Tibial nerve (tissue), 4 donors: Measurements from ENCODE around the gene HSD17B4. TPM values are rescaled to one million over a fixed set of nuclear protein-coding genes. Genes with fewer than 3 reads are reported as not detected.

Experiments used
- DNase-seq, 2 donors: peaks; one replicate each; pipeline ENCODE4 v3.0.0-alpha.2; 2019; ENCODE audit warnings: low spot score in 2 of 2
- H3K27ac ChIP-seq, 4 donors: fragments of 200-600 bp; sonication (generic) in 3 of 4; one replicate each; pipeline ENCODE4 v1.5.1; 2017 to 2019; ENCODE audit warnings: mild to moderate bottlenecking in 1 of 4
- H3K27me3 ChIP-seq, 2 donors: fragments of 200-600 bp; sonication (generic) in 1 of 2; one replicate each; pipeline versions ENCODE4 v1.5.1 to v1.6.0; 2017 to 2019
- H3K36me3 ChIP-seq, 3 donors: fragments of 200-600 bp; sonication (generic); one replicate each; pipeline ENCODE4 v1.5.1; 2018 to 2019
- H3K4me1 ChIP-seq, 4 donors: fragments of 200-600 bp; sonication (generic) in 3 of 4; one replicate each; pipeline ENCODE4 v1.5.1; 2017 to 2019
- H3K4me3 ChIP-seq, 4 donors: fragments of 200-600 bp; sonication (generic) in 3 of 4; one replicate each; pipeline ENCODE4 v1.5.1; 2017 to 2019; ENCODE audit warnings: mild to moderate bottlenecking in 1 of 4, moderate library complexity in 1 of 4
- H3K9me3 ChIP-seq, 4 donors: fragments of 200-600 bp; sonication (generic) in 3 of 4; one replicate each; pipeline ENCODE4 v1.5.1; 2017 to 2019
- CTCF ChIP-seq, 5 experiments: fragments of 200-600 bp in 3 of 5; fragments of 450-650 bp in 2 of 5; sonication (generic) in 3 of 5; IDR thresholded peaks; one replicate each; pipeline ENCODE4 v1.5.1; 2016 to 2019; ENCODE audit warnings: antibody characterized with exemption in 5 of 5, mild to moderate bottlenecking in 3 of 5, moderate library complexity in 2 of 5
- EP300 ChIP-seq, 2 donors: sonication (generic); formaldehyde crosslinking; IDR thresholded peaks; one replicate each; pipeline ENCODE4 v1.6.1; 2017; ENCODE audit warnings: antibody characterized with exemption in 2 of 2, mild to moderate bottlenecking in 1 of 2
- POLR2A ChIP-seq, 2 donors: fragments of 450-650 bp; IDR thresholded peaks; one replicate each; pipeline ENCODE4 v1.6.1; 2017; ENCODE audit warnings: antibody characterized with exemption in 2 of 2, mild to moderate bottlenecking in 2 of 2, moderate library complexity in 2 of 2
- WGBS, 2 donors: methylation state at CpG; one replicate each; pipeline ENCODE4 v1.1.5; 2018; 5-methylcytosine and 5-hydroxymethylcytosine counted together
- total RNA-seq, 4 donors: library from RNA; depleted of rRNA; stranded (reverse); fragments of >200 nt; gene quantifications; one replicate each; pipeline ENCODE4 v1.1.0, GENCODE V29; 2016

The HSD17B4 gene
- total RNA-seq: 100 to 1,000 TPM; 108 to 176 (median 113) TPM

GRCh38 chr5:119452373-119453039, at the start of gene HSD17B4:
Gene HSD17B4, plus strand, starts transcription at chr5:119452497. Its CDS starts 79 bp downstream, at chr5:119452576.
- H3K9me3 ChIP-seq: peaks cover 0 to 16% (median 0%) of the 10 kb centered on the region in 4 donors
- peak in 1 of 2 donors; percentile 94 for TF ChIP-seq EP300 (IDR thresholded peaks at IDR 0.05)
- no peak for TF ChIP-seq CTCF (IDR thresholded peaks at IDR 0.05)
- TF ChIP-seq POLR2A (IDR thresholded peaks at IDR 0.05): peak in 1 of 2 donors; percentile 81
- peak within 1 kb of the TSS; percentile 75 to 98 (median 84) for H3K4me3 ChIP-seq
- no peaks in the 10 kb centered on the region for H3K27me3 ChIP-seq
- H3K4me1 ChIP-seq: peaks cover 0 to 21% (median 4%) of the 10 kb centered on the region in 4 donors
- H3K27ac ChIP-seq: peak within 1 kb of the TSS; percentile 87 to 95 (median 92)
- 0 to 2% methylated on average over 40 to 42 of the region's 42 CpGs for whole genome bisulfite sequencing, 2 donors
- DNase-seq: peak; percentile 78 to 84
- peaks cover 0 to 6% (median 0%) of the 10 kb centered on the region in 3 donors for H3K36me3 ChIP-seq

GRCh38 chr5:119402555-119402954, 49.7 kb upstream of the HSD17B4 start:
- no peak for DNase-seq
- WGBS, 2 donors: 26 to 52% methylated on average over 4 of the region's 4 CpGs
- no peaks in the 10 kb centered on the region for H3K9me3 ChIP-seq
- no peak overlapping the region for H3K4me3 ChIP-seq
- no peaks in the 10 kb centered on the region for H3K36me3 ChIP-seq
- H3K4me1 ChIP-seq: peaks cover 0 to 17% (median 12%) of the 10 kb centered on the region in 4 donors
- TF ChIP-seq POLR2A (IDR thresholded peaks at IDR 0.05) (no peak), CTCF (IDR thresholded peaks at IDR 0.05) (no peak), EP300 (IDR thresholded peaks at IDR 0.05) (no peak)
- H3K27ac ChIP-seq: peak overlapping the region in 1 of 4 donors; percentile 76
- no peaks in the 10 kb centered on the region for H3K27me3 ChIP-seq

- Histone ChIP-seq H3K36me3 (no peaks in the 10 kb centered on the region), H3K27ac (no peak overlapping the region), H3K9me3 (no peaks in the 10 kb centered on the region), H3K4me3 (no peak overlapping the region), H3K4me1 (peaks cover 0 to 5% (median 1%) of the 10 kb centered on the region in 4 donors), H3K27me3 (no peaks in the 10 kb centered on the region)
- DNase-seq: no peak
- TF ChIP-seq POLR2A (IDR thresholded peaks at IDR 0.05): no peak
- no peak for TF ChIP-seq CTCF (IDR thresholded peaks at IDR 0.05)
- TF ChIP-seq EP300 (IDR thresholded peaks at IDR 0.05): no peak
- WGBS, 2 donors: 82 to 97% methylated on average over 2 of the region's 2 CpGs
Observed at GRCh38 chr5:119404033-119404432, 48.3 kb upstream of the HSD17B4 start.

GRCh38 chr5:119405419-119405818, 46.9 kb upstream of the HSD17B4 start:
- H3K27ac ChIP-seq: no peak overlapping the region
- H3K36me3 ChIP-seq: no peaks in the 10 kb centered on the region
- TF ChIP-seq EP300 (IDR thresholded peaks at IDR 0.05) (no peak), CTCF (IDR thresholded peaks at IDR 0.05) (no peak), POLR2A (IDR thresholded peaks at IDR 0.05) (no peak)
- no peaks in the 10 kb centered on the region for H3K27me3 ChIP-seq
- no peaks in the 10 kb centered on the region for H3K4me1 ChIP-seq
- WGBS, 2 donors: 76 to 95% methylated on average over 4 of the region's 4 CpGs
- H3K4me3 ChIP-seq: no peak overlapping the region
- DNase-seq: no peak
- H3K9me3 ChIP-seq: no peaks in the 10 kb centered on the region

GRCh38 chr5:119406551-119407110, 45.7 kb upstream of the HSD17B4 start:
- TF ChIP-seq POLR2A (IDR thresholded peaks at IDR 0.05) (no peak), CTCF (IDR thresholded peaks at IDR 0.05) (no peak), EP300 (IDR thresholded peaks at IDR 0.05) (no peak)
- peaks cover 0 to 5% (median 1%) of the 10 kb centered on the region in 4 donors for H3K4me1 ChIP-seq
- H3K27ac ChIP-seq: no peak overlapping the region
- no peak for DNase-seq
- H3K9me3 ChIP-seq: no peaks in the 10 kb centered on the region
- 75 to 77% methylated on average over 5 of the region's 5 CpGs for WGBS, 2 donors
- H3K4me3 ChIP-seq: no peak overlapping the region
- H3K36me3 ChIP-seq: no peaks in the 10 kb centered on the region
- H3K27me3 ChIP-seq: no peaks in the 10 kb centered on the region
